A375 (cell line): ENCODE measurements around the gene GUCA1A. TPM values are rescaled to one million over a fixed set of nuclear protein-coding genes. Genes with fewer than 3 reads are reported as not detected.

Experiments used
- total RNA-seq: library from RNA; depleted of rRNA; stranded (reverse); fragments of >200 nt; shearing (Covaris generic); gene quantifications from 2 replicates; pipeline ENCODE4 v1.2.3, GENCODE V29; 2014; rRNA removed

GUCA1A gene
- not detected in 2 replicates for total RNA-seq

GRCh38 chr6:42173101-42173500, at the start of gene GUCA1A:
TSS of gene GUCA1A (plus strand) at chr6:42173364. CDS start at chr6:42173614, 250 bp downstream.

DNA sequence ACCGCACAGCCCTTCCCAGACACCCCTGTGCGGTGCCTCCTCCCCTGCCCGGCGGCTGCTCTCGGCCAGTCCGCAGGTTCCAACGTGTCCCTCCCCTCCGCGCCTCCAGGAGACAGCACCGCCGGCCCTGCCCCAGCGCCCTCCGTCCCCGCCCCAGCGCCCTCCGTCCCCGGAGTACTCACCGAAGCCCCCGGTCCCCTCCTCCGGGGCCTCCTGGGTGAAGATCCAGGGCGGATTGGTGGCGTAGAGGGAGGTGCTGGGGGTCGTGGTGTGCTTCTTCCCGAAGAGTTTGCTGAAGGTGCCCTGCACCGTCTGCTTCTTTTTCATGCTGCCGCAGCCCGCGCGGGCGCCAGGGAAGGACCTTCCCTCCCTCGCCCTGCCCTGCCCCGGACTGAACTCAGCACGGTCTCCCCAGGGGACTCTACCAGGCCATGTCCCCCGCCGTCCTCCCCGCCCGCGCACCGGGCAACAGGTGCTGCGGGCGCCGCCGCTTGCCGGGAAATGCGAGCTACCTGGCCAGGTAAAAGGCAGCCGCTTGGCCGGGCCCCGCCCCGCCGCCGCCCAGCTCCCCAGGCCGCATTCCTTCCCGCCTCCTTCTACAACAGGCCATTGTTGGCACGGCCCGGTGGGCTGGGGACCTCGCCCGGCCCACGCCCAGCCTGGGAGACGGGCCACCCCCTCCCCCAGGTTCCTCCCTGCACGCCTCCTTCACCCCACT, 30.9 kb upstream of the GUCA1A start, which contains the start of gene C6orf132:
Gene C6orf132 (minus strand): TSS at position 503 of the 718 bp plus-strand sequence. CDS start 176 bp downstream, at position 327.

GRCh38 chr6:42217519-42218367, 44.6 kb downstream of the GUCA1A start, which contains the start of gene MRPS10:
TSS of gene MRPS10 (minus strand) at chr6:42217861. CDS start at chr6:42217849, 12 bp downstream.

Other genes with a start within 250 kb of the GUCA1A start
- gene CCND3, start 231.6 kb upstream of the GUCA1A start, total RNA-seq, result 21.5 and 28.5 TPM in 2 replicates
- 20.0 and 31.9 TPM in 2 replicates for gene TAF8, start 122.8 kb upstream of the GUCA1A start, total RNA-seq
- gene C6orf132, start 30.7 kb upstream of the GUCA1A start, total RNA-seq, result not detected in 2 replicates
- not detected in 2 replicates for gene GUCA1B, start 21.6 kb downstream of the GUCA1A start, total RNA-seq
- gene MRPS10, start 44.5 kb downstream of the GUCA1A start, total RNA-seq, result 33.8 and 34.8 TPM in 2 replicates